NAMALWA (cell line): ENCODE data around the gene NUBP1.
A peak's percentile ranks its signal among the peaks of the same experiment; 100 is the strongest.
"Not testable (repeated sequence)": the region's sequence is repeated elsewhere in the genome, so short reads cannot be mapped to it uniquely, and the experiment has no call there.

Experiments
- DNase-seq: peaks from one replicate; pipeline ENCODE4 v3.0.0-alpha.2; 2015; ENCODE audit warnings: low spot score

The NUBP1 gene

DNA sequence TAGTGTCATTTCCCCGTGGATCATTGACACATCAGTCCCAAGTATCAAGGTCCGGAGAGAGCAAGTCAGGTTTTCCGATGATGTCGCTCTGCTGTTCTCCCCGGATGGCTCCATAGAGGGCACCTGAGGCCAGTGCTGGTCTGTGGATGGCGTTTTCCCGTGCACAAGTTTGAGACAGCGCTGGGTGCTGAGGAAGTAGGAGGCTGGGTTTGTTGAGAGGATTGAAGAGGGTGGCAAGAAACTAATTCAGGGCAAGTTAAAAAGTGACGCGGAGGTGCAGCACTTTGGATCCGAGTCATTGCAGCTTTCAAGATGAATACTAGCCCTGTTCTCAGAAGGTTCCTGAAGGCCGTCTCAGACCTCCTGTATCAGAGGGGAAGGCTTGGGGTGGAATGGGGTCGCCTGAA lies 7.7 kb downstream of the NUBP1 start:
- no peak for DNase-seq

GRCh38 chr16:10752843-10753523 lies 9.3 kb downstream of the NUBP1 start:
- DNase-seq: peak; percentile 57

DNA sequence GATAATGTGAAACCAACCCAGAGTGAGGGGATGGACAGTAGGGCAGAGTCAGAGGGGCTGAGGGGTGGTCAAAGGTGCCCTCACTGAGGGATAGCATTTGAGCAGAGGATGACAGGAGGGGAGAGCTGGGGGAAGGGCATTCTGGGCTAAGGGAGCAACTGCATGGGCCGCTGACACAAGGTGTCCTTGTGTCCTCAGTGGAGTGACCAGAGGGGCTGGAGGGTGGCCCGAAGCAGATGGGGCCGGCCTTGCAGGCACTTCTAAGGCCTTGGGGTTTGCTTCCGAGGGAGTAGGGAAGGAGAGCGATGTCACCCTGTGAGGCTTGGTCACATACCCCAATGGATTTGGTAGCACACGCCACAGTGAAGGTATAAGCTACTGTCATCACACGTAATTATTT lies 10.0 kb downstream of the NUBP1 start:
- no peak for DNase-seq

DNA sequence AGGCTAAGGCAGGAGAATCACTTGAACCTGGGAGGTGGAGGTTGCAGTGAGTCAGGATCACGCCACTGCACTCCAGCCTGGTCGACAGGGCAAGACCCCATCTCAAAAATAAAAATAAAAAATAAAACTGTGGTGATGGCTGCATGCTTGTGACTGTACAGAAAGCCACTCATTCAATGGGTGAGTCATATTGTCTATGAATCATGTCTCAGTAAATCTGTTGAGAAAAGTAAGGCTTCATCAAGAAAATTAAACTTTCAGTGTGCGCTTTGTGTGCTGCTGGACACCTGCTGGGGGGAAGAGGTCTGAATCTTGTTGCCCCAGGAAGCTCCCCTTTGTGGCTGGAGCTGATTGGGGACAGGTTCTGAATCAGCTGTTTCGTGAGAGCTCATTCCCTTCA lies 11.3 kb downstream of the NUBP1 start:
- DNase-seq: no peak

DNA sequence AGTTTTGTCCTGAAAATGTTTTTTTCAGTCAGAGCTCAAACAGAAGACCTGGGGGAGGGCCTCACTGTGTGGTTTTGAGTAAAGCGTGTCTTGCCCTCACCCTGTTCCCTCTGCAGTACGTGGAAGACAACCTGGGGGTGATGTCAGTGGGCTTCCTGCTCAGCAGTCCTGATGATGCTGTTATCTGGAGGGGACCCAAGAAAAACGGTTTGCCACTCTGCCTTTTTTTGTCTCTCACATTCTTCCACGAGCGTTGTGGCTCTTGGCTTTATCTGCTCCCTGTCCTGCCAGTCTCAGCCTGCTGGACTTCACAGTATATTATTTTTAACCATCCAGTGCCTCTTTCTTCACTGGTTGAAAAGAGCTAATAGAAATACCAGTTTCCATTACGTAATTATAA lies 12.9 kb downstream of the NUBP1 start:
- no peak for DNase-seq

- no peak for DNase-seq
These were observed 17.2 kb downstream of the NUBP1 start for GRCh38 chr16:10760858-10761257.

- DNase-seq: no peak
These were observed 17.7 kb downstream of the NUBP1 start for GRCh38 chr16:10761373-10761772.

GRCh38 chr16:10762336-10763016 lies 18.8 kb downstream of the NUBP1 start:
- no peak for DNase-seq

DNA sequence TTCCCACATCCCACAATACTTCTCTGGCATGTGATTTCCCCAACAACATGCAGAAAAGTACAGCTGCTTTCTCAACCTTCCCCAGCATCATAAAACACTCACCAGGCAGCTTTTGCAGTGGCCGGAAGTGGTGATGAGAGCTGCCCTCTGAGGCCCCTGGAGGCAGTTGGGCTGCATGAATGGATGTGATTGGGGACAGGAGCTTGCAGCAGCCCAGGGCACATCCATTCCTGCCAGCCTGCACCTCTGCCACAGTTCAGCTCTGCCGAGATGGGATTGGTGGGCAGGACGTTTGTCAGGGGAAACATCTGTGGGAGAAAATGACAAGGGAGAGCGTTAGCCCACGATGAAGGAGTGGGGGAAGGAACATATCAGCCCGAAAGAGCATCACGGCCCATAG lies 19.8 kb downstream of the NUBP1 start:
- no peak for DNase-seq

- DNase-seq: no peak
These were observed 22.1 kb downstream of the NUBP1 start for GRCh38 chr16:10765772-10766171.

DNA sequence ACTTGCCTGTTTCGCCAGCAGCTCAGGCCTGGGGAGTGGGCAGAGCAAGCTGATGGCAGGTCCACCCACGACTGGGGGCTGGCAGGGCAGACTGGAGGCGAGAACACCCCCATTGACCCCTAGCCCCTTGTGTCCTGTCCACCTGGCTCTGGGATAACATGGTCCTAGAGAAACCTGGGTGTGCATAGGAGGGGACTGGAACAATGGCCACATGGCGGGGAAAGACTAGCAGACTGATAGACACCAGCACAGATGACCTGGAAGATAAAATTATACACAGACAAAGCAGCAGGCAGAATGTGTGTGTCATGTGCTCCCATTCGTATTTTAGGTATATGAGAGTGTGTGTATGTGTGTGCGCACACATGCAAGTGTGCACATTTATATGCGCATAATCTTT lies 23.5 kb downstream of the NUBP1 start:
- DNase-seq: no peak

- no peak for DNase-seq
These were observed 25.7 kb downstream of the NUBP1 start for GRCh38 chr16:10769381-10769780.

- no peak for DNase-seq
These were observed 27.3 kb downstream of the NUBP1 start for GRCh38 chr16:10770907-10771306.

DNA sequence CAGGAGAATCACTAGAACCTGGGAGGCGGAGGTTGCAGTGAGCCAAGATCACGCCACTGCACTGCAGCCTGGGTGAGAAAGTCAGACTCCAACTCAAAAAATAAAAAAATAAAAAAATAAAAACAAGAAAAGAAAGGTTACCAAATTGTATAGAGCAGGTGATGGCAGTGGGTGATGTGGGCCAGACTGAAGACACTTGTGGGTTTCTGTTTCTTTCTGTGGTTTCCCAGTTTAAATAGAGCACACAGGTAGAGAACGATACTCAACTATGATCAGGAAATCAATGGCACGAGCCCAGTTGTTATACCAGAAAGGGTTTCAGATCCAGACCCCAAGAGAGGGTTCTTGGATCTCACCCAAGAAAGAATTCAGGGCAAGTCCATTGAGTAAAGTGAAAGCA lies 32.6 kb downstream of the NUBP1 start:
- no peak for DNase-seq

GRCh38 chr16:10776923-10777322 lies 33.3 kb downstream of the NUBP1 start:
- not testable (repeated sequence) for DNase-seq

DNA sequence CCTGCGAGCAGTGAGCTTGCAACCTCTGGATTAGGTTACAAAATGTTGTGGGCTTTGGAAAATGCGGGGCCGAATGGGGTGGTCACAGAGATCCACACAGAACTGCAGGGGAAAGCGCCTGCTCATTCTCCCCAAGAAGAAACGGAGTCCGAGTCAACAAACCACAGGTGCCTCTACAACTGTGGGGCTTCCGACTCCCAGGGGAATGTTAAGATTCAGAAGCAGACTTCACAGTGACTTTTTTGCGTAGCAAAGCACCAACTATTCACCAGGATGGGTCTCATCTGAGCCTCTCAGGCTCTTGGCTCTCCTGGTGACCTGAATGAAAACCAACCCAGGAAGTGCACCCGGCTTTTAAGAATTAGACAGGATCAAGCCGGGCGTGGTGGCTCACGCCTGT lies 33.7 kb downstream of the NUBP1 start:
- no peak for DNase-seq

DNA sequence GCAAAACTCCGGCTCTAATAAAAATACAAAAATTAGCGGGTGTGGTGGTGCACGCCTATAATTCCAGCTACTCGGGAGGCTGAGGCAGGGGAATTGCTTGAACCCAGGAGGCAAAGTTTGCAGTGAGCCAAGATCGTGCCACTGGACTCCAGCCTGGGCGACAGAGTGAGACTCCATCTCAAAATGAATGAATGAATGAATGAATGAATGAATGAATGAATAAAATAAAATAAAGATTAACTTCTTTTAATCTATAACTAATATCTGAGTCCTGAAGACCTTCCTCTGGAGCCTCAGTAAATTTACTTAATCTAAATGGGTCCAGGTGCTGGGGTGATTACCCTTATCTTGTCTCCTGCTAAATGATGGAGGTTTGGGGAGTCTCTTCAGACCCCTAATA lies 36.3 kb downstream of the NUBP1 start:
- DNase-seq: not testable (repeated sequence)

GRCh38 chr16:10780628-10781027 lies 37.0 kb downstream of the NUBP1 start:
- no peak for DNase-seq

DNA sequence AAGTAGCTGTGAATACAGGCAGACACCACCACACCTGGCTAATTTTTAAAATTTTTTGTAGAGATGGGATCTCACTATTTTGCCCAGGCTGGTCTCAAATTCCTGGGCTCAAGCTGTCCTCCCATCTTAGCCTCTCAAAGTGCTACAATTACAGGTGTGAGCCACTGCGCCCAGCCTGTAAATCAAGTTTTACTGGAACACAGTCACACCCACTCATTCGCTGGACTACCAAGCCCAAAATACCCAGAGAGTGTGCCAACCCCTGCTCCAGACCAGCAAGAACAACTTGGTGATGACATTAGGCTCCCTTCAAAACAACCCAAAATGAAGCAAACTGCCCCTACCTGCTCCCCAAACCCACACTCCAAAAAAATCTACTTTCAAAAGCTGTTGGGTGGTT lies 39.0 kb downstream of the NUBP1 start:
- DNase-seq: no peak

DNA sequence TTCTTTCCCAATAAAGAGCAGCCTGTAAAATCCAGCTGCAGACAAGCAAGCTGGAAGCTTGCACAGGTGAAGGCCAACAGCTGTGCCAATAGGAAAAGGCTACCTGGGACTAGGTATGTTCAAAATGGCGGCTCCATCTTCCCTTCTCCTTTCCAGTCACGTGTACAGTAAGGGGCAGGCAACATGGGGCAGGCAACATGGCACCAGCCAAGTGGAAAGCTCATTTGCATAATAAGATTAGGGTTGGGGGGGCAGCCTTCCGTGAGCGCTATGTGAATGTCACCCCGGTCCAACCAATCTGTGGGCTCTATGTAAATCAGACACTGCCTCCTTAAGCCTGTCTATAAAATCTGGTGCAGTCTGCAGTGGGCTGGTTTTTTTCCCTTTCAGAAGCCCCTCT lies 43.7 kb downstream of the NUBP1 start:
- DNase-seq: peak; percentile 95

GRCh38 chr16:10788630-10789029 lies 45.0 kb downstream of the NUBP1 start:
- DNase-seq: not testable (repeated sequence)

- no peak for DNase-seq
These were observed 47.4 kb downstream of the NUBP1 start for GRCh38 chr16:10791048-10791447.

DNA sequence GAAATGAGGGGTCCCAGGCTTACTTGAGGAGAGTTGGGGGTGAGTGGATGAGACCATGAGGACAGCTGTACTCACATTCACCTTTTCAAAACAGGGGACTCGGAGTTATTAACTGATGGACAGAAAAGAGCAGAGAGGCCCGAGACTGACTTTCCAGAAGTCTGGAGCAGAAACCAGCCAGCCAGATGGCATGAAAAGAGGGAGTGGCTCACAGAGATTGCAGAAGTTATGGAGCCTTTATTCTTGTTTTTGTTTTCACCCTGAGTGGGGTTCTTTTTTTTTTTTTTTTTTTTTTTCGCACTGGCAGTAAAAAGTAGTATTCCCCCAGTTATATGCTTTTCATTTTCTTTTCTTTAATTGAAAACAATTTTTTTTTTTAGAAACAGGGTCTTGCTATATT lies 56.1 kb downstream of the NUBP1 start:
- DNase-seq: no peak

GRCh38 chr16:10805334-10805733 lies 61.7 kb downstream of the NUBP1 start:
- DNase-seq: no peak
